GM18867 (cell line): Measurements from ENCODE around the gene OR2AT4.
"Not testable (repeated sequence)": the region's sequence is repeated elsewhere in the genome, so short reads cannot be mapped to it uniquely, and the experiment has no call there.

ENCODE experiments used
- ATAC-seq: cut with Tn5 transposase; IDR thresholded peaks from one replicate; pipeline ENCODE4 v1.9.1; 2021; ENCODE audit warnings: mild to moderate bottlenecking, moderate library complexity; ENCODE audit not compliant: unreplicated experiment

Gene OR2AT4

DNA sequence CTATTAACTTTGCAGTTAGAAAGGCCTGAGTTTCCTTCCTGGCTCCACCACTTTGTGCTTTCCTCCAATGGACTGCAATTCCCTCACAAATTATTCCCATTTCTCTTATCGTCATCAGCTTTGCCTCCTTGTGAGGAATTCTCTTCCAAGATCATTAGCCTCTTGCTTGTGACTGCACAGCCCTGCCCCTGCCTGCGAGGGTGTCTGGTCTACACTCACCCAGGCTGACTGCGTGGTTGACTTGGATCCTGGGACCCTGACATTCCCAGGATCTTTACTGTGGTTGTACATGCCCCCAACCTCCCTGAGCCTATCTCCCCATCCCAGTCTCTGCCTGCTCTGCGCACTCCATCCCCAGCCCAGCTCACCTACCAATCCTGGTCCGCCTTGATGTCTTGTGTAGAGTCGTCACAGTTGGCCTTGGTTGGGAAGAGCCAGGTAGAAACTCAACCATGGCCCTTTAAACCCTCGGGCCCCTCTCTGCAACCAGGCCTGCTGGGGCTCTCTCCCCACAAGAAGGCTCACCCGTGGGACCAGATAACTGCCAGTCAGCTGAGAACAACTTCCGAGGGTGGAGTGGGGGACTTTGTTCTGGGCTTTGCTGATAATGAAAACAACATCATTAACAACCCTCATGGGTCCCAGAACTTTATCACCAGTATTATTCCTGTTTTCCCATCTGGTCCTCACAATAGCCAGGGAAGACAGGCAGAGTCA is at the start of gene OR2AT4:
TSS of gene OR2AT4 (minus strand) at position 421 of the 717 bp plus-strand sequence.
- ATAC-seq = no peak

DNA sequence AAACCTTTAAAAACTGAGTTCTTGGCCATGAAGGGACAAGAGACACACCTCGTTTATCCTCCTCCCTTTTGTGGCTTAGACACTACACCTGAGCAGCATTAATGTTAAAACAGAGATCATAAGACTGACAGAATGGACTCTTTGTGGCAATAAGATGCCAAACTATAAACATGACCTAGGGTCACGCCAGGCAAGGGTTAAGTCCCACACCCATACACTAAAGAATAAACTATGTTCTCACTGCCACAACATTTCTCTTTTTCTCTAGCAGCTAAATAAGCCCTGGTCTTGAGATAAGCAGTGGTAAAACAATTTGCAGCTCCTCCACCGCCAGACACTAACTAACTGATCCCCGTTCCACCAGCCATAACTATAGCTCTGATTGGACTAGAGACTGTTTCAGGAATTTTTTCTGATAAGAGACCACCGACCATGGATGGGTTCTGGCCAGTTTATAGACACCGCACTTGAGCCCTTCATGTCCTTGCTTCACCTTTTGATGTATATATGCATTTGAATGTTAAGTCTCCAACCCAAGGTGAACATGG is 49.4 kb upstream of the OR2AT4 start:
- no peak for ATAC-seq

DNA sequence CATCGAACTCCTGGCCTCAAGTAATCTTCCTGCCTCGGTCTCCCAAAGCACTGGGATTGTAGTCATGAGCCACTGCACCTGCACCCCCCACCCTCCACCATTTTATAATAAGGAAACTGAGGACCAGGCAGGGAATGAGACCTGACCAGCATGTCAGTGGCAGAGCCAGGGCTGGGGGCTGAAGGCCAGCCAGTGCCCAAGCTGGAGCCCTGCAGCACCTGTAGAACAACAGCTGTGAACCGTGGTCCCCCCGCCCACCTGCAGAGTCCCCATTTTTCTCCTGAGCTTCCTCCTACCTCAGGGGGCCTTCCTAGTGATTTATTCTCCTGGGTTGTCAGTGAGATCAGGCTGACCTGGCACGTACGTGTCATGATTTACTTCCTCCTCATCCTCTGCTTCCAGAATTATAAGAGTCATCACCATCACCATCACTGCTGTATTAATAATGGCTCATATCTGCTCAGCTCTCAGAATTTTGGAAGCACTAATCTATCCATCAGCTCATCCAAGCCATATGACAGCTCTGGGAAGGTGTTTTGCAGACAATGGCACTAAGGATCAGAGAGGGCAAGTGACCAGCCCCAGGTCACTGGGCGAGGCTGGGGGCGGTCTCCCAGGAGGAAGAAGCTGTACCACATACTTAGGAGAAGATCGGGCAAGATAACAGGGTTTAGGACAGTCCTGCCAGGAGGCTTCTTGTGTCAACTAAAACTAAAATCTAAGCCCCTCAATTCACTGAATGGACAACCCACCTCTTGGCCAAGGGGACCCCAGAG is 48.7 kb upstream of the OR2AT4 start:
- ATAC-seq = no peak

DNA sequence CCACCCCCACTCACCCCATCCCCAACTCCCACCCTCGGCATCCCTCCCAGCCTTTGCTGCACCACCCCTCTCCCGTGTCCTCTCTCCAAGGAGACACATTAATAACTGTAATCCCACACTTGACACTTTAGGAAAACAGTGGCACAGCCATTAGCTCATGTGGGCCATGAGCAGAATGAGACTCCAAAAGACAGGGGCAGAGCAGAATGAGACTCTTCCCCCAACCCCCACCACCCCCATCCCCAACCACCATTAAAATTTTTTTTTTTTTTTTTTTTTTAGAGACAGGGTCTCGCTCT is 48.0 kb upstream of the OR2AT4 start:
- ATAC-seq = no peak

DNA sequence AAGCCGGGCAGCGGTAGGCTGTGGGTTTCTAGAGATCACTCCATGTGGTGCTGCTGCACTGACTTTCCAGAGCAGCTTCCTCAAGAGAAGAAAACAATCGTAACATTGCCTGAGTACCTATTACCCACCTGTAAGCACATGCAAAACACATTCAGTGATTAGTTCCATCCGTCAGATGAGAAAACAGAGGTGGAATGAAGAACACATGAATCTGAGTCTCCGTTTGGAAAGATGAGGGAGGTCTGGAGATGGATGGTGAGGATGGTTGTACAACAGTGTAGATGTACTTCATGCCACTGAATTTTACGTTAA is 46.7 kb upstream of the OR2AT4 start:
- no peak for ATAC-seq

DNA sequence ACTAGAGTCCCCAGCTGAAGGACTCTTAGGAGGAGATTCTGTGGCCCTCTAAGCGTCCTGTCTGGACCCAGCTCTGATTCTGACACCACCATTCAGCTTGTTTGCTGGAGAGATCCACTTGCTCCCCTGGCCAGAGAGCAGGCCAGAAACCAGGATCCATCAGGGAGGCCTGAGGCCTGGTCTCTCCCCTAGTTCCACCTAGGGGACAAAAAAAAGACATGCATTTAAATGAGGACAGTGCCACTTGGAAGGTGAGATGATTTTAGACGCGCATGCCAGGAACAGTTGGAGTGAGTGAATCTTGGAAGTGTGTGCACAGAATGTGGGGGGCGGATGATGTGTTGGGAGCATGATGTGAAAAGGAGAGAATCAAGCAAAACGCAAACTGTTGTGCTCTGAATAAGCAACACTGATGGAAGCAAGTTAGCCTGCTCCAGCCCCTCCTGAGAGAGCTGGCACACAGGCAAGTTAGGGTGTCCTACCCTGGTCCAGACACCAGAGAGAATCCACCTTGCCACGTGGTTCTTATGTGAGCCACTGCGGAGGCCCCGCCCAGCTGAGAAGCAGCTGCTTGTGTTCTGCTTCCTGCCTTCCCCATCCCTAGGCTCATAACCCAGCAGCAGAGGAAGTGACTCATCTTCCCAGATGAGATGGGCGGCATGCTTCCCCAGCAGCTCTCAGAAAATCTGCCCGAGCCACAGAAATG is 46.2 kb upstream of the OR2AT4 start:
- ATAC-seq = no peak

DNA sequence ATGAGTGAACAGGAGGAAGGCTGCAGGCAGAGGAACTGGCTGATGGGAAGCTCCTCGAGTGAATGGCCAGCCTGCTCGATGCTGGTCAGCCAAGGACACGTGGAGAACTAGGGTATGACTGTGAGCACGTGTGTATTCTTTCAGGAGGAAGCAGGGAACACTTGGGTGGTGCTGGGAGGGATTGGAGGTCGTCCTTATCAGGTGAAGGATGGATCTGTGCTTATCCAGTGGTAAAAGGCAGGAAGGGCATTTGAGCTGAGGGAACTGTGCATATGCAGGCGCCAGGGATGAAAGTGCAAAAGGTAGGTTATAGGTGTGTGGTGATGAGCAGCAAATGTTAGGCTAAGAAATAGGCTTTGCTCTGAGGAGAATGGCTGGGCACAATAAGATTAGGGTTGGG is 44.5 kb upstream of the OR2AT4 start:
- no peak for ATAC-seq

DNA sequence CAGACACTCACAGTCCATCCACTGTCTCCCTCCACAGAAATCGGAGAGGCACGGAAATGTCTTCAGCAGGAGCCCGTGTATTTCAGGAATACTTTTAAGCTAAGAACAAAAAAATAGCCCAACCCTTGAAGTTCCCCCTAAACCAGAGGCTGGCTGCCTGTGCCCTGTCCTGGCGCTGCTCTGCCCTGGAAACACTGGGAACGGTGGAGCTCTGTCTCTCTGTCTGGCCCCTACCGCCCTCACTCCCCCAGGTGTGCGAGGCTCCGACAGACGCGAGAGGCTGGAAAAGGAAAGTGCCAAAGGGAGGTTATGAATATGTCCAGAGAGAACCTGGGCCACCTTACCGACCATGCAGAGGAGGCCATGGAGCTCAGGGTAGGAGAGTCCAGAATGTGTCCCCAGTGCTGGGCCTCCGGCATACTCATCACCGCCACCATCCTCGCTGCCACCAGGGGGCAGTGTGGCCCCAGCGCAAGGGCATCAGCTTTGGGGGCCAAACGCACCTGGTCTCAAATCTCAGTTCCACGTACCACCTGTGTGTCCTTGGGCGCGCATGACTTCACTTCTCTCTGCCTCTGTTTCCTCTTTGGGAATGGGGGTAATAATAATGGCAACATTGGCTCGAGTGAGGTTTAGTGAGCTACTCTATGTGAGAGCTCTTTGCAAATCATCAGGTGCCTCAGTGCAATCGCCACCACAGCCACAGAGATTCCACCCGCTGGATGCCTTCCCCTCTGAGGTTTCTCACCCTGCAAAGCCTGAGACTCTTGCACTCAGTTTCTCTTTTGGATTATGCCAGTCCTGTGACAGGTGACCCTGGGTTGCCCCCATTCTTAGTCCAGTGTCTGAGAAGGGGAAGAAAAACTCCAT is 43.8 kb upstream of the OR2AT4 start:
- ATAC-seq = no peak

DNA sequence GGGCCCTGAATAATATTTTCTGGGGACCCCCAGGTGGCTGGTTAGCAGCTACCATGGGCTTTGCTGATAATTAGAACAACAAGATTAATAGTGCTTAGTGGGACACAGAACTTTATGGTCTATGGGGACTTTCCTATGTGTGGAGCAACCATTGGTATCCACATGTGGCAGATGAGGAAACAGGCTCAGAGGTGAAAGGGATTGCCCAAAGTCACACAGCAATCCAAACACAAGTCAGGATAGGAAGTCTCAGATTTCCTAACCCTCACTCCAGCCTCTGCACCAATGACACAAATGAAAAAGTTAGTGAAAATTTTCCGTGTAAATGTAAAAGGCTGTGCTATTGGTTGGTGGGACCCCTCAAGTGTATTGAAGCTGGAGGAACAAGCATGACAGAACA is 39.0 kb upstream of the OR2AT4 start:
- no peak for ATAC-seq

DNA sequence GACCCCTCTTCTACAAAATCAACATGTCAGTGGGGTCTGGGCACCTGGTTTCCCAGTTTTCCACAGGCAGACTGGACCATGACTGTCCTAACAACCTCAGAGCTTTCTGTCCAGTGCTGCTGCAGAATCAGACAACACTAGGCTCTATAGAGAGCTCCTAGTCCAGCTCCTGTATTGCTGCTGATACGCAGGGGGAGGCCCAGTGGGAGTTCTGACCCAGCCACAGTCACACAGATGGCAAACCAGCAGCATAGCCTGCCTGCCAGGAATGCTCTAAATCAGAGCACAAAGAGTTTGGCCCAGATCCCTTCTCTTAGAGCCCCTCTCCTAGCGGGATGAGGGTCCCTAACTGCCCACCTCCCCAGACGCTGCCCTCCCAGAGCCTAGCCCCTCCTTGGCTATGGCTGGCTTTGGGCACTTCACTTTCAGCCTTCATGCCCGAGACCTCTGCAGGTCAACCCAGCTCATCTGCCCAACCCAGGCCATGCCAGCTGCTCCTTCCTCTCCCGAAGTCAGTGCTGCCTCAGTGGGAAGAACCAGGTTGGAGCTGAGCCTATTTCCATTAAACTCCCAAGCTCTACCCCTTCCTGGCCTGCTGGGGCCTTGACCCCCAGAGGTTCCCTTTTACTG is 38.5 kb upstream of the OR2AT4 start:
- no peak for ATAC-seq

DNA sequence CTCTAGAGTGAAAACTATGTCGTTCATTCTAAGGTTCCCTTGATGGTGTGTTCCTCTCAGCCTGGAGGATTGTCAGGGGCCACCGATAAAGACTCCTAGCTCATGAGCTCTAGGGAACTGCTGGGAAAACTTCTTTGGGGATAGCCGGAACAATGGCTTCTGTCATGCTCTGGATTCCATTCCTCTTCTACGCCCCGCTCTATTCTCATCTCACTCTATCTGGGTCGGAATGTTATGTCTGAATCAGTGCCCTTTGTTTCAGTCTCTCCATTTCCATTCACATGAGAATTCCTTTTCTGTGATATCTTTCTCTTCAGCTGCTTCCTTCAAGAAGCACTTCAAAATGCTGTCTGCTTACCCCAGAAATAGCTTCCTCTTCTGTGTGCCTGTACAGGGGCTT is 37.3 kb upstream of the OR2AT4 start:
- no peak for ATAC-seq

DNA sequence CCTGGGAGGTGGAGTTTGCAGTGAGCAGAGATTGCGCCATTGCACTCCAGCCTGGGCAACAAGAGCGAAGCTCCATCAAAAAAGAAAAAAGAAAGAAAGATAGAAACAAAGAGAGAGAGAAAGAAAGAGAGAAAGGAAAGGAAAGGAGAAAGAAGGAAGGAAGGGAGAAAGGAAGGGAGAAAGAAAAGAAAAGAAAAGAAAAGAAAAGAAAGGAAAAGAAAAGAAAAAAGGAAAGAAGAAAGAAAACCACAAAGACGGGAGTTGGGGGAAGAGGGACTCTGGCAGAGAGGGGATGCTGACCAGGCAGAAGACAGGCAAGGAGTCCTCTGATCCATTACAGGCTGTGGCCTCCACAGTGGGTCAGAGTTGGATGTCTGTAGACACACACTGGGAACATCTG is 35.4 kb upstream of the OR2AT4 start:
- no peak for ATAC-seq

DNA sequence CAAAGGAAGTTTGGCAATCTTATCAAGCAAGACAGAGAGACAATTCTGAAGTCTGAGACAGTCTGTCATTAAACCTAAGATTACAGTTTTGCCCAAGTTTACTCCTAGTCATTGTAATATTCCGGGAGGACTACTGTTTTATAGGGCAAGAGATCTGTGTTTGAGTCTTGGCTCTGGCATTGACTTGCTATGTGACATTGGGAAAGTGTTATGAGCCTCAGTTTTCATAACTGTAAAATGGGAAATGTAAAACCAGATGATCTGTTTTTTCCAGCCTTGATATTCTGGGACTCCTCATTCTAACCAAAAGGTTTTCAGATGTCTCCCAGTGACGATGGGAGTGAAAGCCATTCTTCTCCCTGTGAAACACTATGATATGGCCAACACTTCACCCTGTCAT is 29.9 kb upstream of the OR2AT4 start:
- no peak for ATAC-seq

DNA sequence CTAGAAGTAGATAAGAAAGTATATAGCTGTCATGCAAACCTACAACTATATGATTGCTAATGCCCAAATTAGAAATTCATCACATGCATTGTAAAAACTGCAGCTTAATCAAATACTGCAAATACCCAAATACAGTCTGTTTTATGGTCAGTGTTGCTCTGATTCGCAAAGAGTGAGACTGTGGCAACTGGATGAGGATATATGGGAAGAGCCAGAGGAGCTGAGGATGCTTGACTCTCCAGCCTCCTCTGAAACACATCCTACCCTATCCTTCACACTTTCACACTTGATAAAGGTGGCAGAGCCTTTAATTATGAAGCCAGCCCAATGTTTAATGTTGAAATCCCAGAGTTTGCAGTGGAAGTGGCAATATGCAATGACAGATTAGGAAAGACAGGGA is 21.9 kb upstream of the OR2AT4 start:
- ATAC-seq = no peak

DNA sequence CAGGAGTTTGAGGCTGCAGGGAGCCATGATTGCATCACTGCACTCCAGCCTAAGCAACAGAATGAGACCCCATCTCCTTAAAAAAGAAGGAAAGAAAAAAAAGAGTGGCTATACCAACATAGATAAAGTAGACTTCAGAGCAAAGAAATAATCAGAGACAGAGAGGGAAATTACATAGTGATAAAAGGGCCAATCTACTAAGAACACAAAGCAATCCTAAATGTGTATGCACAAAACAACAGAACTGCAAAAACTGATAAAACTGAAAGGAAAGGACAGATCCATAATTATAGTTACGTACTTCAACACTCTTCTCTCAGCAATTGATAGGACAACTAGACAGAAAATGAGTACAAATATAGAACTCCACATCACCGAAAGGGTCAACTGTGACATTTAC is 17.8 kb upstream of the OR2AT4 start:
- ATAC-seq = no peak

DNA sequence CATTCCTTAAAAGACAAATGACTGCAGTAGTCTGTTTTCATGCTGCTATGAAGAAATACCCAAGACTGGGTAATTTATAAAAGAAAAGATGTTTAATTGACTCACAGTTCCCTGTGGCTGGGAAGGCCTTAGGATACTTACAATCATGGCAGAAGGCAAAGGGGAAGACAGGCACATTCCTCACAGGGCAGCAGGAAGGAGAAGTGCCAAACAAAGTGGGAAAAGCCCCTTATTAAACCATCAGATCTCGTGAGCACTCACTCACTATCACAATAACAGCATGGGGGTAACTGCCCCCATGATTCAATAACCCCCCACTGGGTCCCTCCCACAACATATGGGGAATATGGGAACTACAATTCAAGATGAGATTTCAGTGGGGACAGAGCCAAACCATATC is 16.4 kb upstream of the OR2AT4 start:
- ATAC-seq = no peak

DNA sequence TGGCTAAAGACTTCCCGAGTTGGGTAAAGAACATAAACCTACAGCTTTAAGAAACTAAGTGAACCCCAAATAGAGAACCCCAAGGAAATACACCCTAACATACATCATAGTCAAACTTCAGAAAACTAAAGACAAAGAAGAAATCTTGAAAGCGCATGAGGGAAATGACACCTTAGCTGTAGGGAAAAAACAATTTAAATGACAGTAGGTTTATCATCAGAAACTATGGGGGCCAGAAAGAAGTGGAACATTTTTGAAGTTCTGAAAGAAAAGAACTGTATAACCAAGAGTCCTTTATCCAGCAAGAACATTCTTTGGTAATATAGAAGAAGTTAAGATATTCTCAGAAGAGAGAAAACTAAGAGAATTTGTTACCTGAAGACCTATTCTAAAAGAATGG is 15.5 kb upstream of the OR2AT4 start:
- ATAC-seq = no peak

DNA sequence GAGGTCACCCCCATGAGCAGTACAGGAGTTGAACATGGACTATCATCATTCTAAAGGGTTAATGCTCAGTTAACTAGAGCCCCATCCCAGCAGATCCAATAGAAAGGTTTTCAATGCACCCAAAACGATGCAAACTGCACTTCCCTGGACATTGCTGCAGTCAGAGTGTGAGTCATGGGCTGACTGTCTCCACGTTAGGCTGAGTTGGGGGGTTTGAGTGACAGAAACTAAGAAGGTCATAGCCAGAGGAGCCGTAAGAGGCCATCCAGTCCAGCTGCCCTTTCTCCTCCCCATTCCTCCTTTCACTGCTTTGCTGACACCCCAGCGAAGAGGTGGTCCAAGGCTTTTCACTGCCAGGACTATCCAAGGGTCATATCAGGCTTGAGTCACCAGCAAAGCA is 10.5 kb upstream of the OR2AT4 start:
- ATAC-seq = no peak

DNA sequence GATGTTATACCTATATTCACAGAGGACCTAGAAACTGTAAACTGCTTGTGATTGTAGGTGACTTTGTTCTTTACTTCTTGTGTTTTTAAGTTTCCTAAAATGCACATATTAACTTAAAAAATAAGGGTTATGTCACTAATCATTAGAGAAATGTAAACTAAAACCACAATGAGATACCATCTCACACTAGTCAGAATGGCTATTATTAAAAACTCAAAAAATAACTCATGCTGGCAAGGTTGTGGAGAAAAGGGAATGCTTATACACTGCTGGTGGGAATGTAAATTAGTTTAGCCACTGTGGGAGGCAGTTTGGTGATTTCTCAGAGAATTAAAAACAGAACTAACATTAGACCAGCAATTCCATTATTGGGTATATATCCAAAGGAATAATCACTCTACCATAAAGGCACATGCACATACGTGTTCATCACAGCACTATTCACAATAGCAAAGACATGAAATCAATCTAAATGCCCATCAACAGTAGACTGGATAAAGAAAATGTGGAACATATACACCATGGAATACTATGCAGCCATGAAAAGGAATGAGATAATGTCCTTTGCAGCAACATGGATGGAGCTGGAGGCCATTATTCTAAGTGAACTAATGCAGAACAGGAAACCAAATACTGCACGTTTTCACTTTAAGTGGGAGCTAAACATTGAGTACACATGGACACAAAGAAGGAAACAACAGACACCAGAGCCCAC is 9.4 kb upstream of the OR2AT4 start:
- not testable (repeated sequence) for ATAC-seq

DNA sequence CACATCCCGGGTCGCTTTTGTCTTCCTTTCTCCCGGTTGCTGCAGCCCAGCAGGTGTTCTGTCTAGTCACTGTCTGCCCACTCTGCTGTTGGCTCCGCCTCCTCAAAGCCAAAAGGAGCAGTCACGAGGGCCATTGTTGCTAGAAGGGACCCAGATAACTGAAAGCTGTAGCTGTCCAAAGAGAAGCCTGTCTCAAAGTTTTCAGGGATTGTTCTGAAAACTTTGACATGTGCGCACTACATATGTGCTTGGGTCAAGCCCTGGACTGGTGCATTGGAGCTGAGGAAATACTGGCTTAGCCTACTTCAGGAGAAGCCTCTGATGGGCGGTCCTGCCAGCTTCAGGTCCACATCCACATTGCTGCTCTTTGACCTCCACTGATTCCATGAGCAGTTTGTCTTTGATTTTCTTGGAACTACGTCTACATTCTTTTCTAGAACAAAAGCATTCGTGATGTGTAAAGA is 8.8 kb upstream of the OR2AT4 start:
- ATAC-seq = no peak
